Esophagus squamous epithelium (tissue), 5 donors: ENCODE measurements around the gene C1QTNF9. TPM values are rescaled to one million over a fixed set of nuclear protein-coding genes. Genes with fewer than 3 reads are reported as not detected.
"Not testable (repeated sequence)": the region's sequence is repeated elsewhere in the genome, so short reads cannot be mapped to it uniquely, and the experiment has no call there.

Experiments used
- DNase-seq: peaks from one replicate; lab custom pipeline; 2025; lab: John Stamatoyannopoulos, UW
- H3K27ac ChIP-seq, 4 donors: fragments of 200-600 bp; sonication (generic); one replicate each; pipeline ENCODE4 v1.5.1; 2016 to 2019; ENCODE audit warnings: mild to moderate bottlenecking in 1 of 4
- H3K27me3 ChIP-seq, 4 donors: fragments of 200-600 bp; sonication (generic); 1 replicate in 3 of 4; 2 replicates in 1 of 4; pipeline versions ENCODE4 v1.5.1 to v1.6.0; 2017 to 2021; ENCODE audit warnings: antibody characterized with exemption in 1 of 4
- H3K36me3 ChIP-seq, 3 donors: fragments of 200-600 bp; sonication (generic); one replicate each; pipeline ENCODE4 v1.5.1; 2016 to 2019
- H3K4me1 ChIP-seq, 3 donors: fragments of 200-600 bp; sonication (generic); one replicate each; pipeline ENCODE4 v1.5.1; 2017 to 2019
- H3K4me3 ChIP-seq, 4 donors: fragments of 200-600 bp; sonication (generic); 1 replicate in 3 of 4; 2 replicates in 1 of 4; pipeline ENCODE4 v1.5.1; 2016 to 2019; ENCODE audit warnings: mild to moderate bottlenecking in 2 of 4, moderate library complexity in 1 of 4
- H3K9me3 ChIP-seq, 3 donors: fragments of 200-600 bp; sonication (generic); one replicate each; pipeline ENCODE4 v1.5.1; 2016 to 2019
- POLR2A ChIP-seq, 4 donors: fragments of 450-650 bp; IDR thresholded peaks; one replicate each; pipeline ENCODE4 v1.6.1; 2017; ENCODE audit warnings: antibody characterized with exemption in 4 of 4, mild to moderate bottlenecking in 4 of 4, moderate library complexity in 3 of 4
- WGBS, 2 donors: methylation state at CpG; one replicate each; pipeline ENCODE4 v1.1.5; 2018; 5-methylcytosine and 5-hydroxymethylcytosine counted together
- intact Hi-C: fragments of 100-400 bp; cut with DNase I; formaldehyde crosslinking; loops from one replicate; pipeline ENCODE4 v1.15.0; 2022
- total RNA-seq, 4 donors: library from RNA; depleted of rRNA; stranded (reverse); fragments of >200 nt; gene quantifications; one replicate each; pipeline ENCODE4 v1.1.0, GENCODE V29; 2016
- TF ChIP-seq, protein P1 (sequence below), 6 experiments: fragments of 450-650 bp in 4 of 6; fragments of 200-600 bp in 2 of 6; sonication (generic) in 2 of 6; IDR thresholded peaks; one replicate each; pipeline ENCODE4 v1.5.1; 2016 to 2019; ENCODE audit warnings: antibody characterized with exemption in 6 of 6, mild to moderate bottlenecking in 4 of 6, moderate library complexity in 4 of 6
- donor health status: DM: yes; HTN: yes; CAD: no.

C1QTNF9 gene
- total RNA-seq, 4 donors from 2014 or later, result not detected

DNA sequence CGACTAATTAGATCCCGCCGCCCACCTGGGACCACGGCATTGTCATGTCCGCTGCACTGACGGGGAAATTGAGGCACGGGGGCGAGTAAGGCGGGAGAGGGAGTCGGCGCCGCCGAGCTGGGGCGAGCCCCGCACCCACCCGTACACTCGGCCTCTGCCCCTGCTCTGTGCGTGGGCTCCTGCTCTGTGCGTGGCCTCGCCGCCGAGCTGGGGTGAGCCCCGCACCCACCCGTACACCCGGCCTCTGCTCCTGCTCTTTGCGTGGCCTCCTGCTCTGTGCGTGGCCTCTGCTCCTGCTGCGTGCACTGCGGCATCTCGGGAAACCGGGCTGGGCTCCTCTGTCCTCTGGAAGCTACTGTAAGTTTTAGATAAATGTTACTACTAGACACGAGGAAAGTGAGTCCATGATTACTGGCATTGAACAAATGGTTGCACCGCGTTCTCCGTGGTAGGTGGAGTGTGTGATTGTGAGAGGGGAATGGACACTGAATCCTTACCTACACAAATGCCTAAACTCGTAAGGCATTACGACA lies 826 bp upstream of the C1QTNF9 start:
- H3K4me1 ChIP-seq, result no peaks in the 10 kb centered on the region
- peaks cover 0 to 7% (median 0%) of the 10 kb centered on the region in 3 donors for H3K36me3 ChIP-seq
- no peaks in the 10 kb centered on the region for H3K27me3 ChIP-seq
- no peaks in the 10 kb centered on the region for H3K9me3 ChIP-seq
- H3K4me3 ChIP-seq, result no peak overlapping the region
- H3K27ac ChIP-seq, result no peak overlapping the region
- 78 to 80% methylated on average over 6 to 30 of the region's 37 CpGs for WGBS, 2 donors
- TF ChIP-seq POLR2A (IDR thresholded peaks at IDR 0.05), result no peak
- TF ChIP-seq, protein P1, sequence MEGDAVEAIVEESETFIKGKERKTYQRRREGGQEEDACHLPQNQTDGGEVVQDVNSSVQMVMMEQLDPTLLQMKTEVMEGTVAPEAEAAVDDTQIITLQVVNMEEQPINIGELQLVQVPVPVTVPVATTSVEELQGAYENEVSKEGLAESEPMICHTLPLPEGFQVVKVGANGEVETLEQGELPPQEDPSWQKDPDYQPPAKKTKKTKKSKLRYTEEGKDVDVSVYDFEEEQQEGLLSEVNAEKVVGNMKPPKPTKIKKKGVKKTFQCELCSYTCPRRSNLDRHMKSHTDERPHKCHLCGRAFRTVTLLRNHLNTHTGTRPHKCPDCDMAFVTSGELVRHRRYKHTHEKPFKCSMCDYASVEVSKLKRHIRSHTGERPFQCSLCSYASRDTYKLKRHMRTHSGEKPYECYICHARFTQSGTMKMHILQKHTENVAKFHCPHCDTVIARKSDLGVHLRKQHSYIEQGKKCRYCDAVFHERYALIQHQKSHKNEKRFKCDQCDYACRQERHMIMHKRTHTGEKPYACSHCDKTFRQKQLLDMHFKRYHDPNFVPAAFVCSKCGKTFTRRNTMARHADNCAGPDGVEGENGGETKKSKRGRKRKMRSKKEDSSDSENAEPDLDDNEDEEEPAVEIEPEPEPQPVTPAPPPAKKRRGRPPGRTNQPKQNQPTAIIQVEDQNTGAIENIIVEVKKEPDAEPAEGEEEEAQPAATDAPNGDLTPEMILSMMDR (IDR thresholded peaks at IDR 0.05), result no peak
- intact Hi-C loops, result no loop called here
- DNase-seq, result no peak

DNA sequence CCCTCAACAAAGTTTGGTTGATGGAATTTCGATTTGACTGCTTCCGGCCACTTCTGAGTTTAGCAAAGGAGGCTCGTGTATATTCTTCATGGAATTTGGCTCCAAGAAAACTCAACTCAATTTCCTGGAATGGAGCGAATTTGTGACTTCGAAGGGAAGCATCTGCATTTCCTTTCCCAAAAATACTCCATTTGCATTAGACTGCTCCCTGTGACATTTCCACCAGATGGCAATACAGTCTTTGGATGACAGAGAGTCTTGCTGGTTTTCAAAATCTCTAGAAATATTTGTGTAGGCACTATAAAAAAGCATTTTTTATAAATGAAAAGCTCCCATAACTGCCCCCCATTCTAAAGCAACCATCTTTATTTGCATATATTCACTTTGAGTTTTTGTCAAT lies 4.1 kb downstream of the C1QTNF9 start:
- no peaks in the 10 kb centered on the region for H3K27me3 ChIP-seq
- WGBS, 2 donors, result 34 to 45% methylated on average over 5 of the region's 5 CpGs
- H3K27ac ChIP-seq, result no peak overlapping the region
- DNase-seq, result no peak
- no peak overlapping the region for H3K4me3 ChIP-seq
- intact Hi-C loops, result no loop called here
- no peak for TF ChIP-seq POLR2A (IDR thresholded peaks at IDR 0.05)
- TF ChIP-seq, protein P1 (IDR thresholded peaks at IDR 0.05), result peak in 2 of 6 experiments; percentile 14 to 28
- no peaks in the 10 kb centered on the region for H3K4me1 ChIP-seq
- no peaks in the 10 kb centered on the region for H3K36me3 ChIP-seq
- H3K9me3 ChIP-seq, result no peaks in the 10 kb centered on the region

DNA sequence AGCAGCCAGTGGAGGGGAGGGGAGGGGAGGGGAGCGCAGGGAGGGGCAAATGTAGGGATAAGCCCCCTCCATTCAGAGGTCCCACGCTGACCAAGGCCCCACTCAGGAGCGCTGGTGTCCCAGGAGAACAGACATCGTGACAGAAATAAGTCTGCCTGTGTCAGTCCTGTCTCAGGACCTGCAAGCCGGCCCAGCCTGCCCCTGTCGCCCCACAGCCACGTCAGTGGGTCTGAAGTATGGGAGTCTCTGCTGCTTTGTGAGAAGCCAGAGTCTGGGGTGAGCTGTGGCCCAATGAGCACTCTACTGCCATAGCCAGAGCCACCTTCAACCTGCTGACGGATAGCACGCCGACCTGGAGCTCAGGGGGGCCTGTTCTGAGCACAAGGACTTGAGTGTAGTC lies 8.5 kb downstream of the C1QTNF9 start:
- H3K9me3 ChIP-seq, H3K27ac ChIP-seq, DNase-seq, H3K4me1 ChIP-seq, intact Hi-C loops, H3K36me3 ChIP-seq, H3K27me3 ChIP-seq, H3K4me3 ChIP-seq: not testable (repeated sequence)
- 57 to 88% methylated on average over 2 to 4 of the region's 10 CpGs for WGBS, 2 donors

DNA sequence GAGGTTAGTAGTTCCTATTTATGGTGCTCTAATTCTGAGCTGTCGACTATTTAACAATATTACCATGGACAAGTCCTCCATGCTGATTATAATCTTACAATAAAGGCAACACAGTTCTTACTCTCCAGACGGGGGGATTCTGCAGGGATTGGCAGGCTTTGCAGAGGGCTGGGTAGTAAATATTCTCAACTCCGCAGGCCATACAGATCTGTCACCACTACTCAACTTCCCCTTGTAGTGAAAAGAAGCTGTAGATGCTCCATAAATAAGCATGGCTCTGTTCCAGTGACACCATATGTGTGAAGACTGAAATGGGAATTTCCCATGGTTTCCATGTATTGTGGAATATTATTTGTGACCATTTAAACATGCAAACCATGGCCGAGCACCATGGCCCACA lies 9.5 kb downstream of the C1QTNF9 start:
- H3K36me3 ChIP-seq, H3K4me1 ChIP-seq, DNase-seq, H3K27ac ChIP-seq, H3K27me3 ChIP-seq, intact Hi-C loops, H3K4me3 ChIP-seq, H3K9me3 ChIP-seq: not testable (repeated sequence)
- WGBS, 2 donors, result 63 to 83% methylated on average over 2 to 3 of the region's 4 CpGs

DNA sequence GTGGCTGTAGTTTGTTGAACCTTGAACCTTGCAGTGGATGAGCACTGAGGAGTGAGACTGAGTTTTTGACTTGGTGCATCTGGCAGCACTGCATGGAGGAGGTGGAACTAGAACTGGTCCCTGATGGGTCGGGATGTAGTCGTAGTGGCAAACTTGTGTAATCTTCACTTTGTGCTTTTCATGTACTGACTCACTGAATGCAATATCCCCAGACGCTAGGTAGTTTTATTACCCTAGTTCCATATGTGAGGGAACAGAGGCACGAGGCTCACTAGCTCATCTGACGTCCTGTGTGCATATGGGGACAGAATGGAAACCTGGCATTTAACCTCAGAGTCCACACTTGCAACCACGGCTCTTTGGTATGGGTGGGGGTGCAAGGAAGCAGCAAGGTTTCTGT lies 10.3 kb downstream of the C1QTNF9 start:
- DNase-seq, H3K9me3 ChIP-seq, H3K4me3 ChIP-seq, intact Hi-C loops, H3K4me1 ChIP-seq, H3K27me3 ChIP-seq, H3K36me3 ChIP-seq, H3K27ac ChIP-seq: not testable (repeated sequence)
- 78 to 80% methylated on average over 2 to 6 of the region's 6 CpGs for WGBS, 2 donors

DNA sequence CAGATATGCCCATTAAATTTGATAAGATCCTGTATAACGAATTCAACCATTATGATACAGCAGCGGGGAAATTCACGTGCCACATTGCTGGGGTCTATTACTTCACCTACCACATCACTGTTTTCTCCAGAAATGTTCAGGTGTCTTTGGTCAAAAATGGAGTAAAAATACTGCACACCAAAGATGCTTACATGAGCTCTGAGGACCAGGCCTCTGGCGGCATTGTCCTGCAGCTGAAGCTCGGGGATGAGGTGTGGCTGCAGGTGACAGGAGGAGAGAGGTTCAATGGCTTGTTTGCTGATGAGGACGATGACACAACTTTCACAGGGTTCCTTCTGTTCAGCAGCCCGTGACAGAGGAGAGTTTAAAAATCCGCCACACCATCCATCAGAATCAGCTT lies 12.0 kb downstream of the C1QTNF9 start:
- H3K4me3 ChIP-seq, H3K9me3 ChIP-seq, DNase-seq, intact Hi-C loops, H3K27ac ChIP-seq, H3K36me3 ChIP-seq, H3K4me1 ChIP-seq: not testable (repeated sequence)
- WGBS, 2 donors, result 87 to 90% methylated on average over 7 to 8 of the region's 8 CpGs
- H3K27me3 ChIP-seq, result peaks cover 0 to 13% (median under 1%) of the 10 kb centered on the region in 4 donors

DNA sequence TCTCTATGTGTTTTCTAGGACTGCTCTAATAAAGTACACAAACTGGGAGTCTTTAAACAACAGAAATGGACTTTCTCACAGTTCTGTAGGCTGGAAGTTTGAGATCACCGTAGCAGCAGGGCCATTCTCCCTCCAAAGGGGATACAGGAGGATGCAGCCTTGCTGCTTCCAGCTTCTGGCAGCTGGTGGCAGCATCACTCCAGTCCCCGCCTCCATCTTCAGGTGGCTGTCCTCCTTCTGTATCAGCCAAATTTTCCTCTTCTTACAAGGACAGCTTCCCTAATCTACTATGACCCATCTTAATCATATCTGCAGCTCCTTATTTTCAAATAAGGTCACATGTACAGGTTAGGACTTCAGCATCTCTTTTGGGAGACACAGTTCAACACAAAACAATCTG lies 13.1 kb downstream of the C1QTNF9 start:
- H3K9me3 ChIP-seq, DNase-seq, intact Hi-C loops, H3K36me3 ChIP-seq, H3K4me3 ChIP-seq, H3K27ac ChIP-seq, H3K4me1 ChIP-seq: not testable (repeated sequence)
- TF ChIP-seq, protein P1 (IDR thresholded peaks at IDR 0.05), result peak in 3 of 6 experiments; percentile 6 to 45 (median 16)
- H3K27me3 ChIP-seq, result peaks cover 0 to 23% (median 2%) of the 10 kb centered on the region in 4 donors
- 37 to 57% methylated on average over 2 of the region's 2 CpGs for WGBS, 2 donors
